Calu3 (cell line): ENCODE data around the gene RIMBP2. TPM values are rescaled to one million over a fixed set of nuclear protein-coding genes. Genes with fewer than 3 reads are reported as not detected.

Source experiments
- BruUV-seq: library from RNA; stranded (reverse); fragments of 400-500 nt; replicated peaks from 2 replicates; lab custom pipeline; 2021; lab: Mats Ljungman, UMichigan
- CTCF ChIA-PET: fragments of 300-600 bp; sonication (Branson Sonifier 250); formaldehyde crosslinking; loops from one replicate; lab custom pipeline; 2022; ENCODE audit warnings: antibody characterized with exemption; lab: Charles Lee
- DNase-seq: peaks from one replicate; pipeline ENCODE4 v3.0.0; 2022
- H3K27ac Mint-ChIP-seq: one replicate; pipeline ENCODE4 v1.8.0; 2022; ENCODE audit warnings: mixed read lengths; ENCODE audit not compliant: unreplicated experiment
- H3K27me3 Mint-ChIP-seq: one replicate; pipeline ENCODE4 v1.8.0; 2022; ENCODE audit warnings: mixed read lengths; ENCODE audit not compliant: unreplicated experiment
- H3K36me3 Mint-ChIP-seq: one replicate; pipeline ENCODE4 v1.8.0; 2022; ENCODE audit warnings: mild to moderate bottlenecking, moderate library complexity, mixed read lengths; ENCODE audit not compliant: insufficient read depth, unreplicated experiment
- H3K4me1 Mint-ChIP-seq: one replicate; pipeline ENCODE4 v1.8.0; 2022; ENCODE audit warnings: mild to moderate bottlenecking, low read depth, mixed read lengths; ENCODE audit not compliant: unreplicated experiment
- H3K4me3 Mint-ChIP-seq: one replicate; pipeline ENCODE4 v1.8.0; 2022; ENCODE audit warnings: mild to moderate bottlenecking, low read depth, moderate library complexity, mixed read lengths; ENCODE audit not compliant: unreplicated experiment
- H3K9me3 Mint-ChIP-seq: one replicate; pipeline ENCODE4 v1.8.0; 2022; ENCODE audit warnings: low read depth, mixed read lengths; ENCODE audit not compliant: unreplicated experiment
- intact Hi-C: fragments of 100-400 bp; cut with micrococcal nuclease; formaldehyde crosslinking; loops from one replicate; pipeline ENCODE4 v1.10.0; 2022; ENCODE audit not compliant: unreplicated experiment
- total RNA-seq: library from RNA; stranded (reverse); gene quantifications from 2 replicates; pipeline ENCODE4 v1.2.3, GENCODE V29; 2022
- TF ChIP-seq, protein P1 (sequence below): fragments of 200-600 bp; IDR thresholded peaks from one replicate; pipeline ENCODE4 v1.8.0; 2022; ENCODE audit warnings: antibody characterized with exemption; ENCODE audit not compliant: unreplicated experiment

Gene RIMBP2
- total RNA-seq, 1 experiment from 2014 or later = 6.1 TPM

DNA sequence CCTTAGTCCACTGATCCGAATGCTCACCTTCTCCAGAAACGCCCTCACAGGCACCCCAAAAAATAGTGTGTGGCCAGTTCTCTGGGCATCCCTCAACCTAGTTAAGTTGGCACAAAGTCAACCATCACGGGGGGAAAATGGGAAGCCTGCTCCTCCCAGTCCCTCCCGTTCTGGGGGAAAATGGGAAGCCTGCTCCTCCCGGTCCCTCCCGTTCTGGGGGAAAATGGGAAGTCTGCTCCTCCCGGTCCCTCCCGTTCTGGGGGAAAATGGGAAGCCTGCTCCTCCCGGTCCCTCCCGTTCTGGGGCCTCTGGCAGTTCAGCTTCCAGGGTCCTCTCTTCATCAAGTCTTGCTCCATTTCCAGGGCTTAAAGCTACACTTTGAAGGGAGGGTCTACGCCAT lies 106.1 kb downstream of the RIMBP2 start:
- H3K27ac Mint-ChIP-seq = no peak overlapping the region
- intact Hi-C loops = no loop called here
- H3K27me3 Mint-ChIP-seq = no peaks in the 10 kb centered on the region
- TF ChIP-seq, protein P1, sequence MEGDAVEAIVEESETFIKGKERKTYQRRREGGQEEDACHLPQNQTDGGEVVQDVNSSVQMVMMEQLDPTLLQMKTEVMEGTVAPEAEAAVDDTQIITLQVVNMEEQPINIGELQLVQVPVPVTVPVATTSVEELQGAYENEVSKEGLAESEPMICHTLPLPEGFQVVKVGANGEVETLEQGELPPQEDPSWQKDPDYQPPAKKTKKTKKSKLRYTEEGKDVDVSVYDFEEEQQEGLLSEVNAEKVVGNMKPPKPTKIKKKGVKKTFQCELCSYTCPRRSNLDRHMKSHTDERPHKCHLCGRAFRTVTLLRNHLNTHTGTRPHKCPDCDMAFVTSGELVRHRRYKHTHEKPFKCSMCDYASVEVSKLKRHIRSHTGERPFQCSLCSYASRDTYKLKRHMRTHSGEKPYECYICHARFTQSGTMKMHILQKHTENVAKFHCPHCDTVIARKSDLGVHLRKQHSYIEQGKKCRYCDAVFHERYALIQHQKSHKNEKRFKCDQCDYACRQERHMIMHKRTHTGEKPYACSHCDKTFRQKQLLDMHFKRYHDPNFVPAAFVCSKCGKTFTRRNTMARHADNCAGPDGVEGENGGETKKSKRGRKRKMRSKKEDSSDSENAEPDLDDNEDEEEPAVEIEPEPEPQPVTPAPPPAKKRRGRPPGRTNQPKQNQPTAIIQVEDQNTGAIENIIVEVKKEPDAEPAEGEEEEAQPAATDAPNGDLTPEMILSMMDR = no peak
- H3K4me1 Mint-ChIP-seq = no peaks in the 10 kb centered on the region
- H3K9me3 Mint-ChIP-seq = peaks cover 6% of the 10 kb centered on the region
- no peaks in the 10 kb centered on the region for H3K36me3 Mint-ChIP-seq
- CTCF ChIA-PET = no interaction called here
- no TSS peak for BruUV-seq
- no peak overlapping the region for H3K4me3 Mint-ChIP-seq
- DNase-seq = no peak

DNA sequence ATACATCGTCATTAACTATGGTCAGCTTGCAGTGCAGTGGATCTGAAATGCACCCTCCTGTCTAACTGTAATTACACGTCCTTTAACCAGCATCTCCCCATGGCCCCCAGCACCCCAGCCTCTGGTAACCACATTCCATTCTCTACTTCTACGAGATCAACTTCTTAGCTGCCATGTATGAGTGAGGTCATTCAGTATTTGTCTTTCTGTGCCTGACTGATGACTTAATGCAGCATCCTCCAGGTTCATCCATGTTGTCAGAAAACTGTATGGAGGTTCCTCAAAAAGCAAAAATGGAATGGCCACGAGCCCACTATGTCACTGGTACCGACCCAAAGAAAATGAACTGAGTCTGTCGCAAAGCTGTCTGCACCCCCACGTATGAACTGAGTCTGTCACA lies 107.3 kb downstream of the RIMBP2 start:
- Mint-ChIP-seq H3K36me3 (no peaks in the 10 kb centered on the region), H3K4me1 (no peaks in the 10 kb centered on the region), H3K27ac (no peak overlapping the region), H3K4me3 (no peak overlapping the region), H3K9me3 (peaks cover 5% of the 10 kb centered on the region), H3K27me3 (no peaks in the 10 kb centered on the region)
- TF ChIP-seq, protein P1 = no peak
- BruUV-seq = no TSS peak
- intact Hi-C loops = no loop called here
- CTCF ChIA-PET = no interaction called here
- no peak for DNase-seq

DNA sequence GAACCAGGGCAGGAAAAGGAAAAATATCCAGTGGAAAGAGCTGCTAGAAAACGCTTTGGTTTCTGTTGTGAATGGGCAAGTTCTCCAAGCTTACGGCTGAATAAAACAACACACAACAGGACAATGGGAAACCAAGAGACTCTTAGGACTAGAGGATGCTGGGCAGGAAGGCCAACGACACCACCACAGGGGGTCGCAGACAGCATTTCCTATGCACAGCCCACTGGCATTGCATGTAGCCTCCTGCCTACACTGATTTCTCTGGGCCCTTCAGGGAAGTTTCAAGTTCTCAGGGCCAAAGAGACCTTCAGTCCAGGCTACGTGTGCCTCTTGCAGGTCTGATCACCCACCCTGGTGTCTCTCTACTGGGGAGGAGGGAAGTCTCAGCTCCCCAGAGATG lies 108.0 kb downstream of the RIMBP2 start:
- TF ChIP-seq, protein P1 = no peak

DNA sequence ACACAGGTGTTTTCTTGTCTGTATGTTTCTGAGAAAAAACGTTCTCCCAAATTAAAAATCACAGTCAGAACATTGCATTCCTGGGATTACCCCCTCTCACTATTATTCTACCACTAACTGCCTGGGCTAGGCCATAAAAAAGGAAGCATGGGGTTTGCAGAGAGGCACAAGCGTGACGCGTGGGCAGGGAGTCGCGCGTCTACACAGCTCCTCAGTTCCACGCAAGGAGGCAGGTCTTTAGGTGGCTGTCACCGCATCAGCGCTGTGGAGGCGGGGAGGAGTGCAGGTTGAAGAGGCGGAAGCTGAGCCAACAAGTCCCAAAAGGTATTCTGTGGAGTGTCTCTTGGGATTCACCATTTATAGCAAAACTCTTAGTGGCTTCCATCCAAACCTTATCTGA lies 109.9 kb downstream of the RIMBP2 start:
- intact Hi-C loops = no loop called here
- CTCF ChIA-PET = interaction anchor here (0.5 kb wide), 1 partner anchor 212 kb away, joined by 4 read pairs; no protein-coding TSS in a partner anchor

More for the DNA sequence above, 108.0 kb downstream of the RIMBP2 start:
- peaks cover 6% of the 10 kb centered on the region for H3K9me3 Mint-ChIP-seq
- intact Hi-C loops = no loop called here
- DNase-seq = no peak
- no peak overlapping the region for H3K4me3 Mint-ChIP-seq
- CTCF ChIA-PET = no interaction called here
- H3K36me3 Mint-ChIP-seq = no peaks in the 10 kb centered on the region
- H3K4me1 Mint-ChIP-seq = no peaks in the 10 kb centered on the region
- no peaks in the 10 kb centered on the region for H3K27me3 Mint-ChIP-seq
- no peak overlapping the region for H3K27ac Mint-ChIP-seq
- BruUV-seq = no TSS peak

More for the DNA sequence above, 109.9 kb downstream of the RIMBP2 start:
- no TSS peak for BruUV-seq
- Mint-ChIP-seq H3K4me1 (no peaks in the 10 kb centered on the region), H3K36me3 (no peaks in the 10 kb centered on the region), H3K27ac (no peak overlapping the region), H3K27me3 (no peaks in the 10 kb centered on the region), H3K9me3 (peaks cover 8% of the 10 kb centered on the region), H3K4me3 (no peak overlapping the region)
- DNase-seq = no peak
- TF ChIP-seq, protein P1 = no peak
